ENCODE results near the gene GLYATL3.

DNA sequence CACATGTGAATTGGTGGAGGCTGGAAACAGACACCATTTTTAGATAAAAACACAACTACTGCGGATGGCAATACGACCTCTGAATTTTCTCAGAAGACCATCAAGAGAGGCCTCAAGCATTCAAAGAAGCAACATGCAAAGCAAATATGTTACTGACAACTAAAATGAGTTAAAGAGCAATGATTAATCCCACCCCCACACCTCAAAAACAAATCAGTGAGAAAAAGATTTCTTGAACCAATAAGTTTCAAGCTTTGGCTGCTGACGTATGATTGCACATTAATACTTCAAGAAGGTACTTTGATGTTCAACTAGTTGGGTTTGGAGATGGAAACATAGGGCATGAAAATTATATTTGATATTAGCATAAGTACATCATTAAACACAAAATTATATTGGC, 37.7 kb upstream of the GLYATL3 start:
- TF ChIP-seq, protein P1, sequence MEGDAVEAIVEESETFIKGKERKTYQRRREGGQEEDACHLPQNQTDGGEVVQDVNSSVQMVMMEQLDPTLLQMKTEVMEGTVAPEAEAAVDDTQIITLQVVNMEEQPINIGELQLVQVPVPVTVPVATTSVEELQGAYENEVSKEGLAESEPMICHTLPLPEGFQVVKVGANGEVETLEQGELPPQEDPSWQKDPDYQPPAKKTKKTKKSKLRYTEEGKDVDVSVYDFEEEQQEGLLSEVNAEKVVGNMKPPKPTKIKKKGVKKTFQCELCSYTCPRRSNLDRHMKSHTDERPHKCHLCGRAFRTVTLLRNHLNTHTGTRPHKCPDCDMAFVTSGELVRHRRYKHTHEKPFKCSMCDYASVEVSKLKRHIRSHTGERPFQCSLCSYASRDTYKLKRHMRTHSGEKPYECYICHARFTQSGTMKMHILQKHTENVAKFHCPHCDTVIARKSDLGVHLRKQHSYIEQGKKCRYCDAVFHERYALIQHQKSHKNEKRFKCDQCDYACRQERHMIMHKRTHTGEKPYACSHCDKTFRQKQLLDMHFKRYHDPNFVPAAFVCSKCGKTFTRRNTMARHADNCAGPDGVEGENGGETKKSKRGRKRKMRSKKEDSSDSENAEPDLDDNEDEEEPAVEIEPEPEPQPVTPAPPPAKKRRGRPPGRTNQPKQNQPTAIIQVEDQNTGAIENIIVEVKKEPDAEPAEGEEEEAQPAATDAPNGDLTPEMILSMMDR (conservative IDR thresholded peaks at IDR 0.05; ENCODE audit: low read length) = no peak
- TF ChIP-seq EZH2phosphoT487 (IDR thresholded peaks at IDR 0.05; ENCODE audit: borderline replicate concordance) = no peak
